ENCODE results near the gene SH3PXD2A. TPM values are rescaled to one million over a fixed set of nuclear protein-coding genes. Genes with fewer than 3 reads are reported as not detected.
"Not testable (repeated sequence)": the region's sequence is repeated elsewhere in the genome, so short reads cannot be mapped to it uniquely, and the experiment has no call there.

SH3PXD2A gene
- total and polyA plus RNA-seq, 4 donors: 18.7 to 69.1 (median 42.5) TPM

- no peaks in the 10 kb centered on the region for H3K36me3 ChIP-seq (ENCODE audit: control insufficient read depth in 1 of 2, insufficient read depth in 2 of 2, low read length in 1 of 2)
- 65 to 81% methylated on average over 5 of the region's 5 CpGs for WGBS, 2 donors
- intact Hi-C loops (cut with DNase I): no loop called here
- H3K4me1 ChIP-seq (ENCODE audit: control insufficient read depth in 1 of 2, insufficient read depth in 2 of 2, low read length in 2 of 2): peaks cover 0 to 10% of the 10 kb centered on the region in 2 donors
- no peak for DNase-seq
- H3K27me3 ChIP-seq (ENCODE audit: control insufficient read depth in 1 of 2, insufficient read depth in 2 of 2, low read length in 1 of 2): no peaks in the 10 kb centered on the region
- H3K9me3 ChIP-seq (ENCODE audit: control insufficient read depth, low read length): no peaks in the 10 kb centered on the region
- H3K27ac ChIP-seq (ENCODE audit: low read depth in 1 of 2, low read length in 2 of 2): peak overlapping the region in 1 of 2 donors; percentile 94
- no peak for ATAC-seq (ENCODE audit: low FRiP score)
- no peak overlapping the region for H3K4me3 ChIP-seq (ENCODE audit: low read length in 2 of 2)
These were observed 218.9 kb downstream of the SH3PXD2A start for GRCh38 chr10:103636492-103636891.

DNA sequence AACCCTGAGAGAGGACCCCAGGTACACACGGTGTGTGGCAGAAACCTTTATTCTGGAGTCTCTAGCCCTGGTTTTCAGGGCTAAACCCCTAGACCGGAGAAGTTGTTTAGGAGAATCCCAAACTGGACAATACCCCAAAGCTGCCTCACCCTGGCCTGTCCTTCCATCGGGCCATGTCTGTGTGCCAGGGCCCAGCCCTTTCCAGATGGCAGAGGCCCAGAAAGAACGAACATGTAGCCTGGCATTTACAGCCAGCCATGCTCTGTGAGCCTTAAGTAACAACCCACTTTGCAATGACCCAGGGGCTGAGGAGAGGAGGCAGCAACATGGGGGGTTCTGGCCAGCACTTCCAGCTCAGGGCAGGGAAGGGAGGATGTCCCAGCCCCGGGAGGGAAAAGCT, 219.8 kb downstream of the SH3PXD2A start:
- no peak for DNase-seq
- no peak overlapping the region for H3K4me3 ChIP-seq (ENCODE audit: low read length in 2 of 2)
- H3K36me3 ChIP-seq (ENCODE audit: control insufficient read depth in 1 of 2, insufficient read depth in 2 of 2, low read length in 1 of 2): no peaks in the 10 kb centered on the region
- H3K27ac ChIP-seq (ENCODE audit: low read depth in 1 of 2, low read length in 2 of 2): no peak overlapping the region
- intact Hi-C loops (cut with DNase I): no loop called here
- no peaks in the 10 kb centered on the region for H3K27me3 ChIP-seq (ENCODE audit: control insufficient read depth in 1 of 2, insufficient read depth in 2 of 2, low read length in 1 of 2)
- no peaks in the 10 kb centered on the region for H3K9me3 ChIP-seq (ENCODE audit: control insufficient read depth, low read length)
- H3K4me1 ChIP-seq (ENCODE audit: control insufficient read depth in 1 of 2, insufficient read depth in 2 of 2, low read length in 2 of 2): peaks cover 0 to 10% of the 10 kb centered on the region in 2 donors
- WGBS, 2 donors: 20 to 21% methylated on average over 5 of the region's 5 CpGs
- ATAC-seq (ENCODE audit: low FRiP score): no peak

- no peaks in the 10 kb centered on the region for H3K36me3 ChIP-seq (ENCODE audit: control insufficient read depth in 1 of 2, insufficient read depth in 2 of 2, low read length in 1 of 2)
- H3K4me1 ChIP-seq (ENCODE audit: control insufficient read depth in 1 of 2, insufficient read depth in 2 of 2, low read length in 2 of 2): peaks cover 0 to 10% of the 10 kb centered on the region in 2 donors
- H3K9me3 ChIP-seq (ENCODE audit: control insufficient read depth, low read length): no peaks in the 10 kb centered on the region
- ATAC-seq (ENCODE audit: low FRiP score): no peak
- no peak overlapping the region for H3K4me3 ChIP-seq (ENCODE audit: low read length in 2 of 2)
- DNase-seq: no peak
- no peaks in the 10 kb centered on the region for H3K27me3 ChIP-seq (ENCODE audit: control insufficient read depth in 1 of 2, insufficient read depth in 2 of 2, low read length in 1 of 2)
- intact Hi-C loops (cut with DNase I): no loop called here
- no peak overlapping the region for H3K27ac ChIP-seq (ENCODE audit: low read depth in 1 of 2, low read length in 2 of 2)
- WGBS, 2 donors: 93 to 94% methylated on average over 7 of the region's 7 CpGs
These were observed 221.5 kb downstream of the SH3PXD2A start for GRCh38 chr10:103633846-103634245.

DNA sequence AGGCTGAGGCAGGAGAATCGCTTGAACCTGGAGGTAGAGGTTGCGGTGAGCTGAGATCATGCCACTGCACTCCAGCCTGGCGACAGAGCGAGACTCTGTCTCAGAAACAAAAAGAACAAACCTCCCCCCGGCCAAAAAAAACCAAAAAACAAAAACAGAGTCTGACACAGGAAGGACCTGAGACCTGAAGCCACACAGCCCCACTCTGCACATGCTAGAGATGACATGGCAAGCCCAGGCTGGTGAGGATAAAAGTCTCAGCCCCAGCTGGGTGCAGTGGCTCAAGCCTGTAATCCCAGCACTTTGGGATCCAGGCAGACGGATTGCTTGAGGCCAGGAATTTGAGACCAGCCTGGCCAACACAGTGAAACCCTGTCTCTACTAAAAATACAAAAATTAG, 222.5 kb downstream of the SH3PXD2A start:
- H3K4me3 ChIP-seq (ENCODE audit: low read length in 2 of 2); ATAC-seq (ENCODE audit: low FRiP score); DNase-seq; H3K27ac ChIP-seq (ENCODE audit: low read depth in 1 of 2, low read length in 2 of 2); H3K27me3 ChIP-seq (ENCODE audit: control insufficient read depth in 1 of 2, insufficient read depth in 2 of 2, low read length in 1 of 2); intact Hi-C loops (cut with DNase I); H3K36me3 ChIP-seq (ENCODE audit: control insufficient read depth in 1 of 2, insufficient read depth in 2 of 2, low read length in 1 of 2); H3K9me3 ChIP-seq (ENCODE audit: control insufficient read depth, low read length): not testable (repeated sequence)
- H3K4me1 ChIP-seq (ENCODE audit: control insufficient read depth in 1 of 2, insufficient read depth in 2 of 2, low read length in 2 of 2): peaks cover 0 to 10% of the 10 kb centered on the region in 2 donors
- WGBS, 2 donors: 36 to 43% methylated on average over 6 of the region's 6 CpGs

GRCh38 chr10:103632247-103632642, 223.1 kb downstream of the SH3PXD2A start:
- no peaks in the 10 kb centered on the region for H3K36me3 ChIP-seq (ENCODE audit: control insufficient read depth in 1 of 2, insufficient read depth in 2 of 2, low read length in 1 of 2)

GRCh38 chr10:103630156-103630555, 225.2 kb downstream of the SH3PXD2A start:
- no peak overlapping the region for H3K4me3 ChIP-seq (ENCODE audit: low read length in 2 of 2)
- no peaks in the 10 kb centered on the region for H3K36me3 ChIP-seq (ENCODE audit: control insufficient read depth in 1 of 2, insufficient read depth in 2 of 2, low read length in 1 of 2)
- intact Hi-C loops (cut with DNase I): no loop called here
- no peaks in the 10 kb centered on the region for H3K27me3 ChIP-seq (ENCODE audit: control insufficient read depth in 1 of 2, insufficient read depth in 2 of 2, low read length in 1 of 2)
- no peak for ATAC-seq (ENCODE audit: low FRiP score)
- no peaks in the 10 kb centered on the region for H3K9me3 ChIP-seq (ENCODE audit: control insufficient read depth, low read length)
- WGBS, 2 donors: 70 to 78% methylated on average over 1 of the region's 1 CpG
- peaks cover 0 to under 1% of the 10 kb centered on the region in 2 donors for H3K4me1 ChIP-seq (ENCODE audit: control insufficient read depth in 1 of 2, insufficient read depth in 2 of 2, low read length in 2 of 2)
- H3K27ac ChIP-seq (ENCODE audit: low read depth in 1 of 2, low read length in 2 of 2): no peak overlapping the region
- no peak for DNase-seq

More at GRCh38 chr10:103632247-103632642, 223.1 kb downstream of the SH3PXD2A start:
- DNase-seq (no peak), ATAC-seq (ENCODE audit: low FRiP score) (no peak)
- no peaks in the 10 kb centered on the region for H3K9me3 ChIP-seq (ENCODE audit: control insufficient read depth, low read length)
- peaks cover 0 to 6% of the 10 kb centered on the region in 2 donors for H3K4me1 ChIP-seq (ENCODE audit: control insufficient read depth in 1 of 2, insufficient read depth in 2 of 2, low read length in 2 of 2)
- intact Hi-C loops (cut with DNase I): no loop called here
- H3K27me3 ChIP-seq (ENCODE audit: control insufficient read depth in 1 of 2, insufficient read depth in 2 of 2, low read length in 1 of 2): no peaks in the 10 kb centered on the region
- 23 to 38% methylated on average over 7 of the region's 7 CpGs for WGBS, 2 donors
- no peak overlapping the region for H3K27ac ChIP-seq (ENCODE audit: low read depth in 1 of 2, low read length in 2 of 2)
- H3K4me3 ChIP-seq (ENCODE audit: low read length in 2 of 2): no peak overlapping the region

GRCh38 chr10:103629581-103629980, 225.8 kb downstream of the SH3PXD2A start:
- DNase-seq: no peak
- Histone ChIP-seq H3K27me3 (ENCODE audit: control insufficient read depth in 1 of 2, insufficient read depth in 2 of 2, low read length in 1 of 2) (no peaks in the 10 kb centered on the region), H3K27ac (ENCODE audit: low read depth in 1 of 2, low read length in 2 of 2) (no peak overlapping the region), H3K36me3 (ENCODE audit: control insufficient read depth in 1 of 2, insufficient read depth in 2 of 2, low read length in 1 of 2) (no peaks in the 10 kb centered on the region), H3K4me3 (ENCODE audit: low read length in 2 of 2) (no peak overlapping the region), H3K9me3 (ENCODE audit: control insufficient read depth, low read length) (no peaks in the 10 kb centered on the region), H3K4me1 (ENCODE audit: control insufficient read depth in 1 of 2, insufficient read depth in 2 of 2, low read length in 2 of 2) (no peaks in the 10 kb centered on the region)
- intact Hi-C loops (cut with DNase I): no loop called here
- 64 to 68% methylated on average over 3 of the region's 3 CpGs for WGBS, 2 donors
- ATAC-seq (ENCODE audit: low FRiP score): no peak

DNA sequence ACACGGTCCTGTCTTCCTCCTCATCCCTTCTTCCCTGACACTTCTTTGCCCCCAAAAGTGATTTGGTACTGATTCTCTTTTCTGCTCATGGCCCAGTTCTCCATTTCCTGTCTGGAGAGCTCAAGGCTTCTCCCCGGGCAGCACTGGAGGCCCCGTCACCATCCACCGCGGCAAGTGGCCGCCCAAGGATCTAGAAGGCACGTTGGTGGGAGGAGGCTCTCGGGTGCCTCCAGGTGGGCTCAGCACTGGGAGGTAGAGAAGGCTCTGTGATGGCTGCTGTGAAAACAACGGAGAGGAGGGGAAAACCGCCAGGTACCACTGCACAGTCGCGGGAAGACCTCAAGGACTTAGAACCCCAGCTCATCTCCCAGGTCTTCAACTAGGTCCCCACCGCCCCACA, 227.5 kb downstream of the SH3PXD2A start:
- WGBS, 2 donors: 96 to 97% methylated on average over 13 of the region's 13 CpGs
- Histone ChIP-seq H3K27ac (ENCODE audit: low read depth in 1 of 2, low read length in 2 of 2) (no peak overlapping the region), H3K9me3 (ENCODE audit: control insufficient read depth, low read length) (no peaks in the 10 kb centered on the region), H3K36me3 (ENCODE audit: control insufficient read depth in 1 of 2, insufficient read depth in 2 of 2, low read length in 1 of 2) (no peaks in the 10 kb centered on the region), H3K4me3 (ENCODE audit: low read length in 2 of 2) (no peak overlapping the region), H3K27me3 (ENCODE audit: control insufficient read depth in 1 of 2, insufficient read depth in 2 of 2, low read length in 1 of 2) (no peaks in the 10 kb centered on the region), H3K4me1 (ENCODE audit: control insufficient read depth in 1 of 2, insufficient read depth in 2 of 2, low read length in 2 of 2) (no peaks in the 10 kb centered on the region)
- DNase-seq: no peak
- no peak for ATAC-seq (ENCODE audit: low FRiP score)
- intact Hi-C loops (cut with DNase I): loop anchor here in 1 of 2 donors (2.0 kb wide), 1 partner anchor 63 kb away; no protein-coding TSS in a partner anchor

DNA sequence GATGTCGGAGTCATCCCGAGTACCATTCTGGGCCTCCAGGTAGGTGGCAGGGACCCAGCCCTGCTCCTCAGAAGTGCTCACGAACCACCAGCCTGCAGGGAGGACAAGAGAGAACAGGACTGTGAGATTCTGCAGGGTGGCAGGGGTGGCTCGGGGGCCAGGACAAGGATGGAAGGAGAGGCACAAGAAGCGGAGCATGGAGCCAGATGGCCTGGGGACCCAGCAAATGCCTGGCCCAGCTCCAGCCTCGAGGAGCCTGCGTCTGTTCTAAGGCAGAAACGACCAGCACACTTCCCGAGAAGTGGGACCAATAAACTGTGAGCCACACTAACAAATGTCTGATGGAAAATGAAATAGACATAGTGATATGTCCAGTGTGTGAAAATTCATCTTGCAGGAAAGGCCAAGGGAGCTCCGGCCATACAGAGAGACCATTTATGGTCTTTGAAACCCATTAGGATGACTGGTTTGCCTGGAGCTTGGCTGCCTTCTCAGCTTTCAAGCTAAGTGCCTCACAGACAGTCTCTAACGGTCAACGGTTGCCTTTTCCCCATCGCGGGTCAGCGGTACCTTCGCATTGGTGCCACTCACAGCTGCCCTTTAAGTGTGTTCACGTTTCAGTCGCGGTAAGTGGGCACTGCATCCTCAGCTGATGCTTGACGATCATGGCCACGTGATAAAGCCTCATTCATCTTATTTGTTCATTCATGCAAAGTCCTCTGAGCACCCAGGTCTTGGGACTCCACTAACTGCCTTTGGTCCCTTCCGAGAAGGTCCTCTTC, 228.1 kb downstream of the SH3PXD2A start:
- 65 to 76% methylated on average over 22 of the region's 22 CpGs for WGBS, 2 donors
- Histone ChIP-seq H3K9me3 (ENCODE audit: control insufficient read depth, low read length) (no peaks in the 10 kb centered on the region), H3K4me1 (ENCODE audit: control insufficient read depth in 1 of 2, insufficient read depth in 2 of 2, low read length in 2 of 2) (no peaks in the 10 kb centered on the region), H3K27ac (ENCODE audit: low read depth in 1 of 2, low read length in 2 of 2) (no peak overlapping the region), H3K36me3 (ENCODE audit: control insufficient read depth in 1 of 2, insufficient read depth in 2 of 2, low read length in 1 of 2) (no peaks in the 10 kb centered on the region), H3K4me3 (ENCODE audit: low read length in 2 of 2) (no peak overlapping the region), H3K27me3 (ENCODE audit: control insufficient read depth in 1 of 2, insufficient read depth in 2 of 2, low read length in 1 of 2) (no peaks in the 10 kb centered on the region)
- intact Hi-C loops (cut with DNase I): loop anchor here in 1 of 2 donors (2.0 kb wide), 1 partner anchor 63 kb away; no protein-coding TSS in a partner anchor
- DNase-seq (no peak), ATAC-seq (ENCODE audit: low FRiP score) (no peak)

All from aorta (tissue), 5 donors.